HepG2 (cell line): ENCODE measurements around the gene MCOLN1. TPM values are rescaled to one million over a fixed set of nuclear protein-coding genes. Genes with fewer than 3 reads are reported as not detected.
A peak's percentile ranks its signal among the peaks of the same experiment; 100 is the strongest.

Source experiments
- ARID2 ChIP-seq: sonication (generic); formaldehyde crosslinking; IDR thresholded peaks from 2 replicates; pipeline ENCODE4 v1.8.1; 2022; ENCODE audit warnings: mild to moderate bottlenecking, missing genetic modification reagents, borderline replicate concordance
- CENPT ChIP-seq: sonication (generic); formaldehyde crosslinking; IDR thresholded peaks from 2 replicates; pipeline ENCODE4 v1.8.0; 2022; ENCODE audit warnings: low read depth, mild to moderate bottlenecking, moderate library complexity, missing genetic modification reagents
- EP300 ChIP-seq, 3 experiments: sonication (generic) in 1 of 3; formaldehyde crosslinking in 1 of 3; IDR thresholded peaks; 2 replicates each; pipeline versions ENCODE4 v1.5.1 to v1.6.1; 2011 to 2020; ENCODE audit warnings: low read depth in 2 of 3, low read length in 2 of 3, borderline replicate concordance in 1 of 3, improper control_type of control experiment in 1 of 3, mild to moderate bottlenecking in 1 of 3, missing genetic modification reagents in 1 of 3, moderate library complexity in 1 of 3
- FOXK1 ChIP-seq: sonication (generic); formaldehyde crosslinking; IDR thresholded peaks from 2 replicates; pipeline ENCODE4 v1.4.0; 2020; ENCODE audit warnings: low read depth, missing genetic modification reagents, borderline replicate concordance
- HMGA1 ChIP-seq: sonication (generic); formaldehyde crosslinking; conservative IDR thresholded peaks from 2 replicates; pipeline ENCODE4 v1.4.0; 2020; ENCODE audit warnings: missing genetic modification reagents
- HMGXB3 ChIP-seq: sonication (generic); formaldehyde crosslinking; IDR thresholded peaks from 2 replicates; pipeline ENCODE4 v1.4.0; 2020; ENCODE audit warnings: missing genetic modification reagents, borderline replicate concordance
- MATR3 ChIP-seq: sonication (generic); formaldehyde crosslinking; IDR thresholded peaks from 2 replicates; pipeline ENCODE4 v1.4.0; 2020; ENCODE audit warnings: missing genetic modification reagents
- NCOA2 ChIP-seq: sonication (generic); formaldehyde crosslinking; IDR thresholded peaks from 2 replicates; pipeline ENCODE4 v1.8.0; 2022; ENCODE audit warnings: inconsistent platforms
- NRL ChIP-seq: sonication (generic); formaldehyde crosslinking; IDR thresholded peaks from 2 replicates; pipeline ENCODE4 v1.5.0; 2020; ENCODE audit warnings: missing genetic modification reagents, mild to moderate bottlenecking, moderate library complexity, borderline replicate concordance
- PLRG1 ChIP-seq: fragments of 450-650 bp; conservative IDR thresholded peaks from 2 replicates; pipeline ENCODE4 v1.6.1; 2016
- PPARG ChIP-seq: conservative IDR thresholded peaks from 2 replicates; pipeline ENCODE4 v1.6.1; 2016; ENCODE audit warnings: missing biosample characterization, missing genetic modification reagents
- RARA ChIP-seq: IDR thresholded peaks from 2 replicates; pipeline ENCODE4 v1.6.1; 2016; ENCODE audit warnings: missing genetic modification reagents, missing compliant biosample characterization
- SIN3B ChIP-seq: fragments of 150-350 bp; IDR thresholded peaks from 2 replicates; pipeline ENCODE4 v1.6.1; 2014; ENCODE audit warnings: low read length
- SOX5 ChIP-seq: IDR thresholded peaks from 2 replicates; pipeline ENCODE4 v1.6.1; 2016; ENCODE audit warnings: borderline replicate concordance
- SP4 ChIP-seq: sonication (generic); formaldehyde crosslinking; IDR thresholded peaks from 2 replicates; pipeline ENCODE4 v1.8.1; 2023; ENCODE audit warnings: mild to moderate bottlenecking, missing genetic modification reagents
- TAF15 ChIP-seq: fragments of 200-400 bp; formaldehyde crosslinking; IDR thresholded peaks from one replicate; pipeline ENCODE4 v1.6.1; 2018; ENCODE audit warnings: mild to moderate bottlenecking, low read depth, low read length; ENCODE audit not compliant: poor library complexity, severe bottlenecking
- TCF7 ChIP-seq: sonication (generic); IDR thresholded peaks from 2 replicates; pipeline ENCODE4 v1.6.1; 2016; ENCODE audit warnings: antibody characterized with exemption, low read depth
- ZFP90 ChIP-seq: sonication (generic); formaldehyde crosslinking; IDR thresholded peaks from 2 replicates; pipeline ENCODE4 v1.8.0; 2022; ENCODE audit warnings: missing genetic modification reagents, mild to moderate bottlenecking, inconsistent platforms, borderline replicate concordance
- ZNF124 ChIP-seq: sonication (generic); formaldehyde crosslinking; IDR thresholded peaks from 2 replicates; pipeline ENCODE4 v1.4.0; 2020; ENCODE audit warnings: missing genetic modification reagents
- ZNF224 ChIP-seq: sonication (generic); formaldehyde crosslinking; IDR thresholded peaks from 2 replicates; pipeline ENCODE4 v1.5.0; 2020; ENCODE audit warnings: mild to moderate bottlenecking, missing genetic modification reagents
- ZNF251 ChIP-seq: sonication (generic); formaldehyde crosslinking; IDR thresholded peaks from 2 replicates; pipeline ENCODE4 v1.9.0; 2021; ENCODE audit warnings: mild to moderate bottlenecking, missing genetic modification reagents
- ZNF451 ChIP-seq: sonication (generic); formaldehyde crosslinking; IDR thresholded peaks from 2 replicates; pipeline ENCODE4 v1.5.0; 2020; ENCODE audit warnings: mild to moderate bottlenecking, missing genetic modification reagents
- ZNF513 ChIP-seq: sonication (generic); formaldehyde crosslinking; conservative IDR thresholded peaks from 2 replicates; pipeline ENCODE4 v1.5.0; 2020; ENCODE audit warnings: missing genetic modification reagents
- ZNF547 ChIP-seq: sonication (generic); formaldehyde crosslinking; IDR thresholded peaks from 2 replicates; pipeline ENCODE4 v1.5.1; 2020; ENCODE audit warnings: mild to moderate bottlenecking, missing genetic modification reagents
- polyA plus RNA-seq, 8 experiments: library from polyadenylated mRNA; depleted of rRNA in 3 of 8; stranded (reverse) in 7 of 8; unstranded in 1 of 8; fragments of >200 nt; fragmentation: Illumina TruSeq in 4 of 8; extraction: Trizol in 4 of 8; gene quantifications; 2 replicates each; pipeline versions ENCODE4 v1.2.1 to v1.2.3, GENCODE V29; 2011 to 2016; ENCODE audit warnings: low read depth in 4 of 8, missing spikeins in 1 of 8, mixed read lengths in 1 of 8; ENCODE audit not compliant: insufficient read depth in 1 of 8
- total RNA-seq, 5 experiments: library from RNA; depleted of rRNA; stranded (reverse); fragments of >200 nt; fragmentation: Illumina TruSeq; extraction: Trizol; gene quantifications; 2 replicates each; pipeline ENCODE4 v1.2.3, GENCODE V29; 2016; ENCODE audit warnings: low read depth in 1 of 5
- TF ChIP-seq, protein P1 (sequence below): sonication (generic); formaldehyde crosslinking; IDR thresholded peaks from 2 replicates; pipeline ENCODE4 v1.5.1; 2020; ENCODE audit warnings: mild to moderate bottlenecking, moderate library complexity, missing genetic modification reagents

The MCOLN1 gene
- total and polyA plus RNA-seq, 2 of the 13 experiments (the other 11 are each of a cell fraction or from before 2014, with no cell fraction given) = 3.4 to 15.7 TPM

DNA sequence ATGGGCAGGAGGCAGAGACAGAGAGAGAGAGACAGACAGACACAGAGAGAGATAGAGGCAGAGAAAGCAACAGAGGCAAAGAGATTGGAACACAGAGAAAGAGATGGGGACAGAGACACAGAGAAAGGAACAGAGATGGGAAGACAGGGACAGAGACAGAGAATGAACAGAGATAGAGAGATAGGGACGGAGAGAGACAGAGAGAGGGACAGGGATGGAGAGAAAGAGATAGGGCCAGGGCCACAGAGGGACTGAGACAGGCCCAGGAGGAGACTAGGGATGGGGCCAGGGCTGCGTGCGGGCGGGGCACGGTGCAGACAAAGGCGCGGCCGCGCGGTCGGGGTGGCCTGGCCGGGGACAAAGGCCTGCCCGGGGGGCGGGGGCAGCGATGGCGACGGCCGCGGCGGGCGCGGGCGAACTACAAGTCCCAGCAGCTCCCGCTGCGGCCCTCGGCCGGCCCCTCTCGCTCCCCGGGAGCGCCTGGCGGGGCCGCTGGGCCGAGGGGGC, 6.7 kb upstream of the MCOLN1 start, which contains the start of gene ZNF358 (continued):
- TF ChIP-seq PPARG (CRISPR knock-in tag) (no peak), SP4 (CRISPR knock-in tag) (0 out of 2 replicates have a peak, but pooled peaks have one; percentile 33), PLRG1 (no peak), RARA (CRISPR knock-in tag) (no peak), EP300 (IDR thresholded peaks at IDR 0.05; ENCODE audit: low read depth in 2 of 2, low read length in 2 of 2) (no peak), EP300 (CRISPR knock-in tag; IDR thresholded peaks at IDR 0.05; ENCODE audit: borderline replicate concordance) (no peak), NCOA2 (CRISPR knock-in tag) (no peak), ZNF451 (CRISPR knock-in tag) (no peak), ARID2 (CRISPR knock-in tag) (no peak), ZNF224 (CRISPR knock-in tag) (no peak), ZNF251 (no peak), TAF15 (no peak), HMGXB3 (CRISPR knock-in tag) (no peak), SIN3B (no peak), HMGA1 (CRISPR knock-in tag) (no peak), FOXK1 (CRISPR knock-in tag) (no peak), CENPT (no peak), MATR3 (CRISPR knock-in tag) (no peak), ZNF124 (no peak), ZNF547 (CRISPR knock-in tag) (peak; percentile 33; the same call in 1 of the 2 replicates), ZNF513 (no peak), NRL (CRISPR knock-in tag) (no peak), TCF7 (no peak), ZFP90 (no peak), SOX5 (CRISPR knock-in tag) (peak; percentile 49; the same call in 1 of the 2 replicates)
- TF ChIP-seq, protein P1, sequence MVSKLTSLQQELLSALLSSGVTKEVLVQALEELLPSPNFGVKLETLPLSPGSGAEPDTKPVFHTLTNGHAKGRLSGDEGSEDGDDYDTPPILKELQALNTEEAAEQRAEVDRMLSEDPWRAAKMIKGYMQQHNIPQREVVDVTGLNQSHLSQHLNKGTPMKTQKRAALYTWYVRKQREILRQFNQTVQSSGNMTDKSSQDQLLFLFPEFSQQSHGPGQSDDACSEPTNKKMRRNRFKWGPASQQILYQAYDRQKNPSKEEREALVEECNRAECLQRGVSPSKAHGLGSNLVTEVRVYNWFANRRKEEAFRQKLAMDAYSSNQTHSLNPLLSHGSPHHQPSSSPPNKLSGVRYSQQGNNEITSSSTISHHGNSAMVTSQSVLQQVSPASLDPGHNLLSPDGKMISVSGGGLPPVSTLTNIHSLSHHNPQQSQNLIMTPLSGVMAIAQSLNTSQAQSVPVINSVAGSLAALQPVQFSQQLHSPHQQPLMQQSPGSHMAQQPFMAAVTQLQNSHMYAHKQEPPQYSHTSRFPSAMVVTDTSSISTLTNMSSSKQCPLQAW (CRISPR knock-in tag) = no peak
